Neuron (in vitro differentiated cells): Measurements from ENCODE around the gene ADGRG3.
"Not testable (repeated sequence)": the region's sequence is repeated elsewhere in the genome, so short reads cannot be mapped to it uniquely, and the experiment has no call there.

Experiments used
- H2AFZ ChIP-seq: one replicate; pipeline ENCODE4 v1.6.1; 2013; ENCODE audit warnings: low read depth, mild to moderate bottlenecking, inconsistent platforms, low read length, moderate library complexity
- H3K27me3 ChIP-seq: one replicate; pipeline ENCODE4 v1.6.1; 2013; ENCODE audit warnings: low read length; ENCODE audit not compliant: insufficient read depth
- H3K36me3 ChIP-seq: one replicate; pipeline ENCODE4 v1.6.1; 2013; ENCODE audit warnings: low read length; ENCODE audit not compliant: insufficient read depth
- H3K4me1 ChIP-seq: one replicate; pipeline ENCODE4 v1.6.1; 2013; ENCODE audit warnings: low read length; ENCODE audit not compliant: insufficient read depth
- H3K4me3 ChIP-seq: 2 replicates; pipeline ENCODE4 v1.5.1; 2013; ENCODE audit warnings: mild to moderate bottlenecking, low read length, moderate library complexity
- H3K9me3 ChIP-seq: one replicate; pipeline ENCODE4 v1.6.1; 2013; ENCODE audit warnings: low read length

ADGRG3 gene

GRCh38 chr16:57667048-57667525, 1.0 kb upstream of the ADGRG3 start:
- Histone ChIP-seq H3K4me1 (no peaks in the 10 kb centered on the region), H3K36me3 (peaks cover 24% of the 10 kb centered on the region), H3K4me3 (no peak overlapping the region), H3K27me3 (no peaks in the 10 kb centered on the region), H3K9me3 (no peaks in the 10 kb centered on the region), H2AFZ (no peak overlapping the region)

- H3K27me3 ChIP-seq, result no peaks in the 10 kb centered on the region
- no peak overlapping the region for H3K4me3 ChIP-seq
- H3K4me1 ChIP-seq, result no peaks in the 10 kb centered on the region
- H3K9me3 ChIP-seq, result no peaks in the 10 kb centered on the region
- peaks cover 18% of the 10 kb centered on the region for H3K36me3 ChIP-seq
- no peak overlapping the region for H2AFZ ChIP-seq
These were observed 412 bp upstream of the ADGRG3 start for GRCh38 chr16:57667526-57668262.

GRCh38 chr16:57668630-57669475, 747 bp downstream of the ADGRG3 start:
- H3K27me3 ChIP-seq, result peaks cover 4% of the 10 kb centered on the region
- H3K9me3 ChIP-seq, result no peaks in the 10 kb centered on the region
- H3K36me3 ChIP-seq, result peaks cover 7% of the 10 kb centered on the region
- H3K4me1 ChIP-seq, result no peaks in the 10 kb centered on the region
- no peak overlapping the region for H3K4me3 ChIP-seq
- no peak overlapping the region for H2AFZ ChIP-seq

GRCh38 chr16:57669476-57670162, 1.5 kb downstream of the ADGRG3 start:
- peaks cover under 1% of the 10 kb centered on the region for H3K36me3 ChIP-seq
- H3K27me3 ChIP-seq, result peaks cover 9% of the 10 kb centered on the region
- no peaks in the 10 kb centered on the region for H3K9me3 ChIP-seq
- H2AFZ ChIP-seq, result no peak overlapping the region
- H3K4me3 ChIP-seq, result no peak overlapping the region
- no peaks in the 10 kb centered on the region for H3K4me1 ChIP-seq

- Histone ChIP-seq H3K27me3 (peaks cover 9% of the 10 kb centered on the region), H2AFZ (no peak overlapping the region)
These were observed 2.1 kb downstream of the ADGRG3 start for GRCh38 chr16:57670196-57670595.

GRCh38 chr16:57671451-57671850, 3.3 kb downstream of the ADGRG3 start:
- not testable (repeated sequence) for H3K9me3 ChIP-seq, H3K4me1 ChIP-seq, H3K27me3 ChIP-seq, H3K36me3 ChIP-seq, H2AFZ ChIP-seq, H3K4me3 ChIP-seq

More at GRCh38 chr16:57670196-57670595, 2.1 kb downstream of the ADGRG3 start:
- no peaks in the 10 kb centered on the region for H3K9me3 ChIP-seq
- H3K4me3 ChIP-seq, result no peak overlapping the region
- no peaks in the 10 kb centered on the region for H3K36me3 ChIP-seq
- H3K4me1 ChIP-seq, result no peaks in the 10 kb centered on the region

- Histone ChIP-seq H3K4me1 (no peaks in the 10 kb centered on the region), H3K9me3 (no peaks in the 10 kb centered on the region), H3K4me3 (no peak overlapping the region), H3K36me3 (no peaks in the 10 kb centered on the region), H2AFZ (no peak overlapping the region), H3K27me3 (peaks cover 11% of the 10 kb centered on the region)
These were observed 4.3 kb downstream of the ADGRG3 start for GRCh38 chr16:57672416-57672815.

GRCh38 chr16:57672824-57673223, 4.7 kb downstream of the ADGRG3 start:
- Histone ChIP-seq H3K36me3 (no peaks in the 10 kb centered on the region), H3K4me1 (no peaks in the 10 kb centered on the region), H3K4me3 (no peak overlapping the region), H3K27me3 (peaks cover 11% of the 10 kb centered on the region), H2AFZ (no peak overlapping the region), H3K9me3 (no peaks in the 10 kb centered on the region)

GRCh38 chr16:57675741-57676551, 7.8 kb downstream of the ADGRG3 start:
- no peaks in the 10 kb centered on the region for H3K4me1 ChIP-seq

GRCh38 chr16:57676553-57677085, 8.5 kb downstream of the ADGRG3 start:
- H2AFZ ChIP-seq, result no peak overlapping the region
- no peaks in the 10 kb centered on the region for H3K36me3 ChIP-seq
- no peaks in the 10 kb centered on the region for H3K9me3 ChIP-seq
- H3K4me1 ChIP-seq, result no peaks in the 10 kb centered on the region
- peaks cover 11% of the 10 kb centered on the region for H3K27me3 ChIP-seq
- no peak overlapping the region for H3K4me3 ChIP-seq

More at GRCh38 chr16:57675741-57676551, 7.8 kb downstream of the ADGRG3 start:
- H3K27me3 ChIP-seq, result peaks cover 11% of the 10 kb centered on the region
- H3K9me3 ChIP-seq, result no peaks in the 10 kb centered on the region
- H3K4me3 ChIP-seq, result no peak overlapping the region
- H2AFZ ChIP-seq, result no peak overlapping the region
- no peaks in the 10 kb centered on the region for H3K36me3 ChIP-seq

- Histone ChIP-seq H2AFZ (no peak overlapping the region), H3K9me3 (no peaks in the 10 kb centered on the region), H3K27me3 (peaks cover 11% of the 10 kb centered on the region), H3K4me3 (no peak overlapping the region), H3K4me1 (peaks cover 2% of the 10 kb centered on the region), H3K36me3 (no peaks in the 10 kb centered on the region)
These were observed 9.7 kb downstream of the ADGRG3 start for GRCh38 chr16:57677622-57678369.

GRCh38 chr16:57679016-57679415, 10.9 kb downstream of the ADGRG3 start:
- Histone ChIP-seq H3K27me3 (peaks cover 5% of the 10 kb centered on the region), H3K9me3 (no peaks in the 10 kb centered on the region), H3K4me3 (no peak overlapping the region), H2AFZ (no peak overlapping the region), H3K36me3 (no peaks in the 10 kb centered on the region), H3K4me1 (peaks cover 7% of the 10 kb centered on the region)
